Endothelial cell of umbilical vein (primary cell): Measurements from ENCODE around the gene HSPB1. TPM values are rescaled to one million over a fixed set of nuclear protein-coding genes. Genes with fewer than 3 reads are reported as not detected.
A peak's percentile ranks its signal among the peaks of the same experiment; 100 is the strongest.

ENCODE experiments used
- BruUV-seq: library from RNA; stranded (reverse); fragments of 400-500 nt; replicated peaks from 2 replicates; lab custom pipeline; 2021; lab: Mats Ljungman, UMichigan
- CTCF ChIA-PET: fragments of 300-600, 350-600 bp; sonication (Branson Sonifier 250); formaldehyde crosslinking; loops from one replicate; lab custom pipeline; 2021; ENCODE audit warnings: antibody characterized with exemption, inconsistent platforms; lab: Charles Lee
- POLR2A ChIA-PET: fragments of 300-600, 350-600 bp; sonication (Branson Sonifier 250); formaldehyde crosslinking; loops from one replicate; lab custom pipeline; 2021; ENCODE audit warnings: antibody characterized with exemption, inconsistent platforms; lab: Charles Lee
- DNase-seq: peaks from one replicate; pipeline ENCODE4 v3.0.0-alpha.2; 2011; ENCODE audit warnings: low read depth, low spot score
- FAIRE-seq: peaks from 2 replicates; lab custom pipeline; 2011; peaks lifted over from hg19 to GRCh38; lab: Jason Lieb, UNC
- H2AFZ ChIP-seq: 2 replicates; pipeline ENCODE4 v1.6.0; 2012; ENCODE audit warnings: low read depth, low read length, control low read depth, inconsistent platforms
- H3K27ac ChIP-seq: 2 replicates; pipeline ENCODE4 v1.5.1; 2011; ENCODE audit warnings: low read depth, mild to moderate bottlenecking, control low read depth, low read length, moderate library complexity; ENCODE audit not compliant: insufficient read depth
- H3K27me3 ChIP-seq, 2 experiments: 2 replicates each; pipeline versions ENCODE4 v1.6.0 to v1.6.1; 2011; ENCODE audit warnings: low read length in 2 of 2, mixed read lengths in 1 of 2; ENCODE audit not compliant: control insufficient read depth in 2 of 2, insufficient read depth in 2 of 2
- H3K36me3 ChIP-seq, 2 experiments: 2 replicates in 1 of 2; 3 replicates in 1 of 2; pipeline ENCODE4 v1.5.1; 2011; ENCODE audit warnings: low read length in 2 of 2, mild to moderate bottlenecking in 1 of 2, moderate library complexity in 1 of 2; ENCODE audit not compliant: control insufficient read depth in 2 of 2, insufficient read depth in 2 of 2; ENCODE audit errors: extremely low read depth in 1 of 2
- H3K4me1 ChIP-seq: 3 replicates; pipeline ENCODE4 v1.5.1; 2011; ENCODE audit warnings: mild to moderate bottlenecking, low read length; ENCODE audit not compliant: control insufficient read depth, insufficient read depth; ENCODE audit errors: extremely low read depth
- H3K4me2 ChIP-seq: 2 replicates; pipeline ENCODE4 v1.6.1; 2011; ENCODE audit warnings: low read length, control low read depth, mixed read lengths; ENCODE audit not compliant: insufficient read depth
- H3K4me3 ChIP-seq, 3 experiments: fragments of 200-600 bp in 1 of 3; sonication (generic), shearing (Covaris generic) in 1 of 3; replicated peaks in 1 of 3; 2 replicates each; pipeline ENCODE4 v1.5.1; 2011 to 2016; ENCODE audit warnings: control low read depth in 3 of 3, low read length in 3 of 3, mild to moderate bottlenecking in 2 of 3, inconsistent platforms in 1 of 3, low read depth in 1 of 3, moderate library complexity in 1 of 3; ENCODE audit not compliant: insufficient read depth in 1 of 3
- H3K79me2 ChIP-seq: 2 replicates; pipeline ENCODE4 v1.6.0; 2012; ENCODE audit warnings: low read length, inconsistent platforms; ENCODE audit not compliant: control insufficient read depth, insufficient read depth
- H3K9ac ChIP-seq: replicated peaks from 2 replicates; pipeline ENCODE3; 2011; ENCODE audit warnings: low read length, control low read depth; ENCODE audit not compliant: insufficient read depth; ENCODE audit errors: extremely low read depth
- H3K9me1 ChIP-seq: replicated peaks from 3 replicates; pipeline ENCODE4 v1.6.0; 2011; ENCODE audit warnings: mild to moderate bottlenecking, low read length; ENCODE audit not compliant: control insufficient read depth, insufficient read depth; ENCODE audit errors: extremely low read depth
- H3K9me3 ChIP-seq: replicated peaks from 2 replicates; pipeline ENCODE4 v1.5.1; 2012; ENCODE audit warnings: low read length, inconsistent platforms; ENCODE audit not compliant: control insufficient read depth, insufficient read depth
- H4K20me1 ChIP-seq: replicated peaks from 2 replicates; pipeline ENCODE3; 2011; ENCODE audit warnings: mild to moderate bottlenecking, low read length; ENCODE audit not compliant: control insufficient read depth, insufficient read depth; ENCODE audit errors: extremely low read depth
- EZH2 ChIP-seq: IDR thresholded peaks from 2 replicates; pipeline ENCODE4 v1.6.1; 2012; ENCODE audit warnings: borderline replicate concordance, low read depth, mild to moderate bottlenecking, moderate library complexity, low read length, inconsistent platforms; ENCODE audit not compliant: severe bottlenecking
- GATA2 ChIP-seq: IDR thresholded peaks from 2 replicates; pipeline ENCODE4 v1.7.0; 2011; ENCODE audit warnings: low read depth, mild to moderate bottlenecking, moderate library complexity, mixed read lengths, low read length; ENCODE audit not compliant: insufficient read length, insufficient read depth
- JUN ChIP-seq: IDR thresholded peaks from 2 replicates; pipeline ENCODE4 v1.6.1; 2011; ENCODE audit warnings: borderline replicate concordance, low read depth; ENCODE audit not compliant: insufficient read length, insufficient read depth
- MAX ChIP-seq: IDR thresholded peaks from 2 replicates; pipeline ENCODE4 v1.6.1; 2011; ENCODE audit not compliant: insufficient read depth, insufficient read length
- MYC ChIP-seq: IDR thresholded peaks from one replicate; pipeline ENCODE4 v1.6.1; 2011; ENCODE audit warnings: mild to moderate bottlenecking, low read depth, low read length
- POLR2AphosphoS5 ChIP-seq: IDR thresholded peaks from 2 replicates; pipeline ENCODE4 v1.6.1; 2012; ENCODE audit warnings: low read depth, mild to moderate bottlenecking, control low read depth, low read length, moderate library complexity; ENCODE audit not compliant: insufficient read depth
- dilution Hi-C: fragments of 300-500 bp; cut with MboI; formaldehyde crosslinking; loops from one replicate; pipeline ENCODE4 v1.15.0; 2019; ENCODE audit warnings: low sequenced_read_pairs; ENCODE audit not compliant: extremely low pct_ligation_motif_present
- intact Hi-C: fragments of 100-400 bp; cut with micrococcal nuclease; formaldehyde crosslinking; loops from one replicate; pipeline ENCODE4 v1.10.0; 2022
- polyA plus RNA-seq, 4 experiments: library from polyadenylated mRNA; depleted of rRNA in 3 of 4; stranded (reverse) in 3 of 4; unstranded in 1 of 4; fragments of >200 nt; gene quantifications; 2 replicates each; pipeline versions ENCODE4 v1.2.1 to v1.2.3, GENCODE V29; 2011 to 2012; ENCODE audit warnings: missing spikeins in 1 of 4
- total RNA-seq: library from RNA; stranded (reverse); gene quantifications from 2 replicates; pipeline ENCODE4 v1.2.3, GENCODE V29; 2021

Gene HSPB1
- total and polyA plus RNA-seq, 2 donors (not counting 3 experiments of a cell fraction or from before 2014, with no cell fraction given): 1,748 to 3,130 TPM

DNA sequence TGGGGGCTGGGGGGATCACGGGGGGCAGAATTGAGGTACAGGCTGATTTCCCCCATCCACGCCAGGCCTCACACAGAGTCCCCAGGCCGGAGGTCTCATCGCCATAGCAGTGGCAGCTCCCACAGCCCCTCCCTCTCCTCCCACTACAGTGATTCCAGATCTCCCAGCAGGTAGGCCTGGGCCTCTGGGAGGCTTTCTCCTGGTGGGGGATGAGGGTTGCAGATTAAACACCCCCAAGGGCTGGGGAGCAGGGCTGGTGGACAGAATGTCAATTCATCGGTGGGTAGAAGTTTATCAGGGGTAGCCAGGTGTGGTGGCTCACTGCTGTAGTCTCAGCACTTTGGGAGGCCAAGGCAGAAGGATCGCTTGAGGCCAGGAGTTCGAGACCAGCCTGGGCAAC lies 37.2 kb upstream of the HSPB1 start:
- FAIRE-seq: no peak
- H3K27me3 ChIP-seq: peaks cover 24 to 26% of the 10 kb centered on the region in 2 experiments
- intact Hi-C loops (loop anchor here (5.0 kb wide), 1 partner anchor 38 kb away; no protein-coding TSS in a partner anchor), dilution Hi-C loops (no loop called here)
- no peaks in the 10 kb centered on the region for H3K9me1 ChIP-seq
- peaks cover 4% of the 10 kb centered on the region for H3K4me1 ChIP-seq
- ChIA-PET CTCF (interaction anchor here (1.3 to 5.6 kb wide), 3 partner anchors 9 to 88 kb away, joined by 4 to 89 read pairs (median 55); no protein-coding TSS in a partner anchor), POLR2A (no interaction called here)
- TF ChIP-seq JUN (no peak), MYC (no peak), GATA2 (no peak), POLR2AphosphoS5 (no peak), MAX (no peak)
- H3K79me2 ChIP-seq: no peaks in the 10 kb centered on the region
- H4K20me1 ChIP-seq: no peaks in the 10 kb centered on the region
- no peak for DNase-seq
- no peak overlapping the region for H3K27ac ChIP-seq
- no peaks in the 10 kb centered on the region for H3K36me3 ChIP-seq
- no peak overlapping the region for H3K4me3 ChIP-seq
- H2AFZ ChIP-seq: no peak overlapping the region
- no peaks in the 10 kb centered on the region for H3K9me3 ChIP-seq
- no TSS peak for BruUV-seq
- H3K9ac ChIP-seq: no peak overlapping the region
- H3K4me2 ChIP-seq: no peak overlapping the region

DNA sequence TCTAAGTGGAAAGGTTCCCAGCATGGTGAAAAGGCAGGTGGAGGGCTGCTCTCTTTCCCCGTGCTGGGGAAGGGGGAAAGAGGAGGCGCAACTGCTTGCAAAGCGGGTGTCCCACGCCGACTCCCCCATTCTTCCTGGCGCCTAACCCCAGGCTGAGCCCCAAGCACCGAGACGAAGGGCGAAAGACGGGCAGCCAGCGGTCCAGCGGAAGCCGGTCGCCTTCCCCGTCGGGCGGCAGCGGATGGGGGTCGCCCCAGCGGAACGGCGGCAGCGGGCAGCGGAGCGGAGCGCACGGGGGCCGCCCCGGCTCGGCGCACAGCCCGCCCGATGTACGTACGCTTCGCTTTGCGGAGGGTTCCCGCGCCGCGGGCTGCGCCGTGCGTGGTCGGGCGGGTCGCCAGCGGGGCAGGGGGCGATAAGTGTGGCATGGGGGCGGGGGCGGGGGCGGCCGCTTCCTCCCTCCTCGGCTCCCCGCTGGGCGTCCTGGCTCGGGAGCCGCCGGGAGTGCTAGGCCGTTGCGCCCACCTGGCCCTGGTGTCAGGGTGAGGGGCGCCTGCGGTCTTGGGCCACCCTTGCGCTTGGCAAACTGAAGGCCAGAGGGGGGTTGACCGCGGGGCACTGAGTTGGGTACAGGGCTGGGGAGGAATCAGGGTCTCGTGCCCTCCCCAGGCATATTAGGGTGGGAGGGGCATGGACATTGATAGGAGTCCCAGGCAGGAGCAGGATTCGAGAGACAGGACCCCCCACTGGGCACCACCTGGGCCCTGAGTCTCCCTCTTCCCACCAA lies 35.2 kb upstream of the HSPB1 start:
- Histone ChIP-seq H3K9me1 (no peaks in the 10 kb centered on the region), H3K36me3 (no peaks in the 10 kb centered on the region), H3K9ac (no peak overlapping the region), H3K27me3 (peaks cover 24 to 28% of the 10 kb centered on the region in 2 experiments), H3K4me3 (peak overlapping the region in 2 of 3 experiments; percentile 25 to 49), H3K4me1 (peaks cover 4% of the 10 kb centered on the region), H3K27ac (no peak overlapping the region), H4K20me1 (no peaks in the 10 kb centered on the region), H3K4me2 (peak overlapping the region; percentile 72), H3K79me2 (no peaks in the 10 kb centered on the region), H3K9me3 (no peaks in the 10 kb centered on the region), H2AFZ (peak overlapping the region; percentile 86)
- no peak for DNase-seq
- ChIA-PET CTCF (no interaction called here), POLR2A (no interaction called here)
- intact Hi-C loops: loop anchor here (5.0 kb wide), 1 partner anchor 40 kb away; no protein-coding TSS in a partner anchor
- FAIRE-seq: no peak
- no TSS peak for BruUV-seq
- TF ChIP-seq POLR2AphosphoS5: no peak
- TF ChIP-seq EZH2: peak; percentile 96
- no peak for TF ChIP-seq GATA2
- dilution Hi-C loops: no loop called here
